H9 (cell line): ENCODE data around the gene AHDC1. TPM values are rescaled to one million over a fixed set of nuclear protein-coding genes. Genes with fewer than 3 reads are reported as not detected.

Source experiments
- DNase-seq: peaks from one replicate; pipeline ENCODE4 v3.0.0-alpha.2; 2017
- H2AFZ ChIP-seq: one replicate; pipeline ENCODE4 v1.6.1; 2013; ENCODE audit warnings: mild to moderate bottlenecking, low read length, control low read depth, moderate library complexity
- H2AK5ac ChIP-seq: 2 replicates; pipeline ENCODE4 v1.6.1; 2013; ENCODE audit warnings: low read length, control low read depth, mixed read lengths; ENCODE audit not compliant: insufficient read length
- H2BK120ac ChIP-seq: one replicate; pipeline ENCODE4 v1.6.1; 2013; ENCODE audit warnings: low read depth, mild to moderate bottlenecking, low read length, control low read depth, inconsistent platforms; ENCODE audit not compliant: poor library complexity, severe bottlenecking
- H2BK12ac ChIP-seq: 2 replicates; pipeline ENCODE4 v1.6.1; 2013; ENCODE audit warnings: low read length, control low read depth, mixed read lengths, low read depth; ENCODE audit not compliant: insufficient read length
- H2BK15ac ChIP-seq: 2 replicates; pipeline ENCODE4 v1.6.1; 2013; ENCODE audit warnings: low read depth, low read length, control low read depth
- H2BK20ac ChIP-seq: one replicate; pipeline ENCODE4 v1.6.1; 2013; ENCODE audit warnings: low read depth, mild to moderate bottlenecking, low read length, control low read depth, inconsistent platforms; ENCODE audit not compliant: poor library complexity, severe bottlenecking
- H2BK5ac ChIP-seq: 2 replicates; pipeline ENCODE4 v1.6.1; 2013; ENCODE audit warnings: low read length, control low read depth, mixed read lengths; ENCODE audit not compliant: insufficient read length
- H3K14ac ChIP-seq: 2 replicates; pipeline ENCODE4 v1.6.1; 2013; ENCODE audit warnings: low read length, control low read depth; ENCODE audit not compliant: insufficient read depth
- H3K18ac ChIP-seq: 2 replicates; pipeline ENCODE4 v1.6.1; 2013; ENCODE audit warnings: low read depth, mild to moderate bottlenecking, mixed read lengths, low read length, control low read depth; ENCODE audit not compliant: insufficient read length
- H3K23ac ChIP-seq: 2 replicates; pipeline ENCODE4 v1.6.1; 2013; ENCODE audit warnings: low read length, control low read depth, mixed read lengths, low read depth; ENCODE audit not compliant: insufficient read length
- H3K23me2 ChIP-seq: 2 replicates; pipeline ENCODE4 v1.6.1; 2013; ENCODE audit warnings: low read depth, mild to moderate bottlenecking, mixed read lengths, low read length, control low read depth; ENCODE audit not compliant: insufficient read length, poor library complexity, severe bottlenecking
- H3K27ac ChIP-seq: 2 replicates; pipeline ENCODE4 v1.5.1; 2013; ENCODE audit warnings: low read length, control low read depth, mixed read lengths, low read depth; ENCODE audit not compliant: insufficient read length
- H3K27me3 ChIP-seq: 2 replicates; pipeline ENCODE4 v1.6.1; 2013; ENCODE audit warnings: low read length, control low read depth, inconsistent platforms; ENCODE audit not compliant: insufficient read depth
- H3K4ac ChIP-seq: 2 replicates; pipeline ENCODE4 v1.6.1; 2013; ENCODE audit warnings: low read depth, mild to moderate bottlenecking, control low read depth, inconsistent platforms, low read length, moderate library complexity
- H3K4me1 ChIP-seq: 2 replicates; pipeline ENCODE4 v1.6.1; 2013; ENCODE audit warnings: low read length, control low read depth, inconsistent platforms; ENCODE audit not compliant: insufficient read depth
- H3K4me2 ChIP-seq: 2 replicates; pipeline ENCODE4 v1.6.1; 2013; ENCODE audit warnings: low read length, control low read depth, mixed read lengths; ENCODE audit not compliant: insufficient read length, insufficient read depth
- H3K56ac ChIP-seq: 2 replicates; pipeline ENCODE4 v1.6.1; 2013; ENCODE audit warnings: low read depth, mild to moderate bottlenecking, mixed read lengths, low read length, control low read depth; ENCODE audit not compliant: insufficient read length
- H3K79me1 ChIP-seq: 2 replicates; pipeline ENCODE4 v1.6.1; 2013; ENCODE audit warnings: low read depth, mild to moderate bottlenecking, moderate library complexity, low read length, control low read depth, inconsistent platforms; ENCODE audit not compliant: insufficient read depth, poor library complexity, severe bottlenecking
- H3K79me2 ChIP-seq: 2 replicates; pipeline ENCODE4 v1.6.1; 2013; ENCODE audit warnings: low read length, control low read depth, inconsistent platforms; ENCODE audit not compliant: insufficient read depth
- H3K9ac ChIP-seq: 2 replicates; pipeline ENCODE4 v1.6.1; 2013; ENCODE audit warnings: low read length, control low read depth, mixed read lengths; ENCODE audit not compliant: insufficient read length; ENCODE audit errors: extremely low read depth
- H3K9me3 ChIP-seq: one replicate; pipeline ENCODE4 v1.6.1; 2013; ENCODE audit warnings: low read depth, low read length, inconsistent platforms; ENCODE audit not compliant: control insufficient read depth
- H3T11ph ChIP-seq: one replicate; pipeline ENCODE4 v1.6.1; 2013; ENCODE audit warnings: mild to moderate bottlenecking, low read length, control low read depth, inconsistent platforms
- H4K20me1 ChIP-seq: one replicate; pipeline ENCODE4 v1.6.1; 2013; ENCODE audit not compliant: control insufficient read depth, insufficient read length, insufficient read depth
- H4K5ac ChIP-seq: 2 replicates; pipeline ENCODE4 v1.6.1; 2013; ENCODE audit warnings: low read depth, mild to moderate bottlenecking, mixed read lengths, low read length, control low read depth; ENCODE audit not compliant: insufficient read length
- H4K8ac ChIP-seq: replicated peaks from 2 replicates; pipeline ENCODE4 v1.6.1; 2013; ENCODE audit warnings: low read length, control low read depth, mixed read lengths, low read depth; ENCODE audit not compliant: insufficient read length
- H4K91ac ChIP-seq: 2 replicates; pipeline ENCODE4 v1.6.1; 2013; ENCODE audit warnings: low read depth, mild to moderate bottlenecking, moderate library complexity, mixed read lengths, low read length, control low read depth; ENCODE audit not compliant: insufficient read length
- H3K27ac Mint-ChIP-seq, 3 experiments: 2 replicates in 2 of 3; 3 replicates in 1 of 3; pipeline ENCODE4 v1.8.0; 2020 to 2021; ENCODE audit warnings: mixed read lengths in 3 of 3, mild to moderate bottlenecking in 1 of 3, moderate library complexity in 1 of 3
- H3K27me3 Mint-ChIP-seq: 2 replicates; pipeline ENCODE4 v1.8.0; 2021; ENCODE audit warnings: low read depth, mild to moderate bottlenecking, moderate library complexity, mixed read lengths
- H3K36me3 Mint-ChIP-seq, 3 experiments: 2 replicates in 2 of 3; 3 replicates in 1 of 3; pipeline ENCODE4 v1.8.0; 2020 to 2021; ENCODE audit warnings: low read depth in 3 of 3, mixed read lengths in 3 of 3; ENCODE audit not compliant: insufficient read depth in 1 of 3
- H3K4me1 Mint-ChIP-seq, 2 experiments: 2 replicates each; pipeline ENCODE4 v1.8.0; 2020; ENCODE audit warnings: mixed read lengths in 2 of 2
- H3K4me3 Mint-ChIP-seq, 2 experiments: 2 replicates in 1 of 2; 3 replicates in 1 of 2; pipeline ENCODE4 v1.8.0; 2020 to 2021; ENCODE audit warnings: mild to moderate bottlenecking in 2 of 2, mixed read lengths in 2 of 2, moderate library complexity in 1 of 2
- H3K9me3 Mint-ChIP-seq, 2 experiments: 2 replicates in 1 of 2; 3 replicates in 1 of 2; pipeline ENCODE4 v1.8.0; 2020; ENCODE audit warnings: mild to moderate bottlenecking in 2 of 2, mixed read lengths in 2 of 2, moderate library complexity in 1 of 2
- CTCF ChIP-seq: fragments of 200-600 bp; sonication (generic); conservative IDR thresholded peaks from 3 replicates; pipeline ENCODE4 v1.8.0; 2021; ENCODE audit warnings: antibody characterized with exemption, mild to moderate bottlenecking
- WGBS: extraction: QIAGEN DNeasy Blood & Tissue Kit; methylation state at CpG from one replicate; pipeline ENCODE4 v1.1.7; 2013; ENCODE audit warnings: missing lambda C conversion rate, low lambda C conversion rate, mixed read lengths; ENCODE audit not compliant: insufficient read length; ENCODE audit errors: extremely low coverage; 5-methylcytosine and 5-hydroxymethylcytosine counted together
- total RNA-seq: library from RNA; stranded (reverse); gene quantifications from 2 replicates; pipeline ENCODE4 v1.2.1, GENCODE V29; 2021

AHDC1 gene
- total RNA-seq, 1 experiment from 2014 or later, result 29.4 TPM

- Histone ChIP-seq H4K5ac (no peak overlapping the region), H3K9ac (no peak overlapping the region), H2BK20ac (no peak overlapping the region), H4K8ac (no peak overlapping the region), H2BK12ac (no peak overlapping the region), H3K27ac (no peak overlapping the region), H3K79me1 (no peaks in the 10 kb centered on the region), H3K14ac (0 out of 2 replicates have a peak overlapping the region, but pooled peaks have one; percentile 10), H2AK5ac (no peak overlapping the region), H4K20me1 (peaks cover 6% of the 10 kb centered on the region), H3K27me3 (no peaks in the 10 kb centered on the region), H3K79me2 (peaks cover 11% of the 10 kb centered on the region; the same call in 1 of the 2 replicates), H3K4me1 (peaks cover 10% of the 10 kb centered on the region; the same call in 1 of the 2 replicates), H3K9me3 (no peaks in the 10 kb centered on the region), H3K56ac (no peak overlapping the region), H3T11ph (no peak overlapping the region), H3K23ac (no peak overlapping the region), H3K23me2 (no peaks in the 10 kb centered on the region), H2AFZ (no peak overlapping the region), H3K4me2 (peak overlapping the region; percentile 19), H2BK15ac (no peak overlapping the region), H2BK5ac (no peak overlapping the region), H4K91ac (no peak overlapping the region), H2BK120ac (no peak overlapping the region), H3K4ac (no peak overlapping the region), H3K18ac (no peak overlapping the region)
- Mint-ChIP-seq H3K27me3 (no peaks in the 10 kb centered on the region), H3K4me1 (peaks cover 9 to 12% of the 10 kb centered on the region in 2 experiments; a peak in 3 of 4 replicates), H3K36me3 (no peaks in the 10 kb centered on the region), H3K9me3 (no peaks in the 10 kb centered on the region), H3K4me3 (peak overlapping the region; percentile 14 to 17; a peak in 2 of 5 replicates), H3K27ac (peak overlapping the region in 1 of 3 experiments; percentile 57; a peak in 2 of 7 replicates)
- TF ChIP-seq CTCF, result no peak
- no CpG with 5 or more reads among the region's 22 CpGs for WGBS
- DNase-seq, result peak; percentile 75
Measured at GRCh38 chr1:27592232-27592930, 11.6 kb downstream of the AHDC1 start.
